A673 (cell line): ENCODE measurements around the gene RAP1GAP. TPM values are rescaled to one million over a fixed set of nuclear protein-coding genes. Genes with fewer than 3 reads are reported as not detected.
"Not testable (repeated sequence)": the region's sequence is repeated elsewhere in the genome, so short reads cannot be mapped to it uniquely, and the experiment has no call there.

ENCODE experiments used
- BruUV-seq: library from RNA; stranded (reverse); fragments of 400-500 nt; replicated peaks from 2 replicates; lab custom pipeline; 2021; lab: Mats Ljungman, UMichigan
- CTCF ChIA-PET: fragments of 300-600 bp; sonication (Branson Sonifier 250); formaldehyde crosslinking; loops from one replicate; lab custom pipeline; 2022; ENCODE audit warnings: antibody characterized with exemption; lab: Charles Lee
- POLR2A ChIA-PET: fragments of 300-600 bp; sonication (Branson Sonifier 250); formaldehyde crosslinking; loops from one replicate; lab custom pipeline; 2022; ENCODE audit warnings: antibody characterized with exemption; ENCODE audit not compliant: low non-redundant PET; lab: Charles Lee
- DNase-seq: peaks from one replicate; pipeline ENCODE4 v3.0.0-alpha.2; 2015; ENCODE audit warnings: low spot score
- H3K27ac ChIP-seq: fragments of 200-600 bp; sonication (generic); 2 replicates; pipeline ENCODE4 v1.5.1; 2016; ENCODE audit warnings: mixed run types, low read depth, mild to moderate bottlenecking, mixed read lengths, antibody characterized with exemption, low read length; ENCODE audit not compliant: poor library complexity, severe bottlenecking
- H3K27me3 ChIP-seq: fragments of 200-600 bp; sonication (generic); replicated peaks from 2 replicates; pipeline ENCODE4 v1.6.1; 2017; ENCODE audit warnings: mixed run types, low read depth, mild to moderate bottlenecking, mixed read lengths, antibody characterized with exemption, low read length; ENCODE audit not compliant: insufficient read depth, poor library complexity
- H3K36me3 ChIP-seq: fragments of 200-600 bp; sonication (generic); 2 replicates; pipeline ENCODE4 v1.6.1; 2016; ENCODE audit warnings: mixed run types, mild to moderate bottlenecking, mixed read lengths, antibody characterized with exemption, low read length; ENCODE audit not compliant: insufficient read depth, poor library complexity, severe bottlenecking
- H3K4me1 ChIP-seq: fragments of 200-600 bp; sonication (generic); 2 replicates; pipeline ENCODE4 v1.6.1; 2017; ENCODE audit warnings: mixed run types, mild to moderate bottlenecking, mixed read lengths, antibody characterized with exemption, low read length; ENCODE audit not compliant: insufficient read depth, poor library complexity, severe bottlenecking
- H3K4me3 ChIP-seq: fragments of 200-600 bp; sonication (generic); 2 replicates; pipeline ENCODE4 v1.5.1; 2016; ENCODE audit warnings: low read depth, mixed run types, mild to moderate bottlenecking, mixed read lengths, low read length; ENCODE audit not compliant: poor library complexity, severe bottlenecking
- H3K9me3 ChIP-seq: fragments of 200-600 bp; sonication (generic); 2 replicates; pipeline ENCODE4 v1.6.1; 2016; ENCODE audit warnings: mixed run types, low read depth, mild to moderate bottlenecking, mixed read lengths, antibody characterized with exemption, low read length; ENCODE audit not compliant: poor library complexity, severe bottlenecking
- EZH2 ChIP-seq: fragments of 200-600 bp; sonication (generic); IDR thresholded peaks from 2 replicates; pipeline ENCODE4 v1.6.1; 2017; ENCODE audit warnings: borderline replicate concordance, low read depth, mild to moderate bottlenecking, mixed read lengths, antibody characterized with exemption, low read length; ENCODE audit not compliant: poor library complexity, severe bottlenecking
- intact Hi-C: fragments of 100-400 bp; cut with micrococcal nuclease; formaldehyde crosslinking; loops from one replicate; pipeline ENCODE4 v1.10.0; 2022; ENCODE audit not compliant: unreplicated experiment
- total RNA-seq: library from RNA; stranded (reverse); gene quantifications from 2 replicates; pipeline ENCODE4 v1.2.3, GENCODE V29; 2021
- TF ChIP-seq, protein P1 (sequence below): fragments of 300-800, 200-600 bp; sonication (generic); conservative IDR thresholded peaks from 2 replicates; pipeline ENCODE4 v1.5.1; 2017; ENCODE audit warnings: low read depth, mild to moderate bottlenecking, antibody characterized with exemption, low read length, moderate library complexity, mixed read lengths

The RAP1GAP gene
- total RNA-seq, 1 experiment from 2014 or later, result 37.7 TPM

DNA sequence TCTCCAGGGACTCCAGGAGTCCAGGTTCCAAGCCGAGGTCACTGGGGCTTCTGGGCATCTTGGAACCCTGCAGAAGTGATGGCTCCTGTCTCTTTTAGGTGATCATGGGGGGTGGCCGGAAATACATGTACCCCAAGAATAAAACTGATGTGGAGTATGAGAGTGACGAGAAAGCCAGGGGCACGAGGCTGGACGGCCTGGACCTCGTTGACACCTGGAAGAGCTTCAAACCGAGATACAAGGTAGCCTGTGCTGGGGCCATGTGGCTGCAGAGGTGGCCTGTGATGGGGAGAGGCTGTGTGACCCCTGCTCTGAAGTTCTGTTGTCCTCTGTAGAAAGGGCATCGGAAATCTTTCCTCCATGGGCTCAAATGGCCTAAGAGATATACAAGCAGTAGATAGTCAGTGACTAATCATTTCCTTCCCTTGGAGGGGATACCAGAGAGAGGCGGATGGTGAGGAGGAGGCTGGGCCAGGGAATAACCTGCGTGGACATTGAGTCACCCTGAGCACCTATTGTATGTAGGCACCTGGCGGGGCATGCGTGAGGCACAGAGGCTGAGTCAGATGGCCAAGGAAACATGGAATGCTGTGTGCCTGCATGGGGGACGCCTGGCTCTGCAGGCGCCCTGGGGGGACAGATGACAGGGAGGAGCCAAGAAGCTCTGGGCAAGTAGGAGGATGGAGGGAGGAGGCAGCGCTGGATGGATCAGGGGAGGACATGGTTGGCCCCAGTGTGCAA lies 101.0 kb downstream of the RAP1GAP start:
- no peaks in the 10 kb centered on the region for H3K4me1 ChIP-seq
- no peak overlapping the region for H3K4me3 ChIP-seq
- no peak overlapping the region for H3K27ac ChIP-seq
- CTCF ChIA-PET, result no interaction called here
- H3K36me3 ChIP-seq, result no peaks in the 10 kb centered on the region
- no peak for TF ChIP-seq EZH2
- TF ChIP-seq, protein P1, sequence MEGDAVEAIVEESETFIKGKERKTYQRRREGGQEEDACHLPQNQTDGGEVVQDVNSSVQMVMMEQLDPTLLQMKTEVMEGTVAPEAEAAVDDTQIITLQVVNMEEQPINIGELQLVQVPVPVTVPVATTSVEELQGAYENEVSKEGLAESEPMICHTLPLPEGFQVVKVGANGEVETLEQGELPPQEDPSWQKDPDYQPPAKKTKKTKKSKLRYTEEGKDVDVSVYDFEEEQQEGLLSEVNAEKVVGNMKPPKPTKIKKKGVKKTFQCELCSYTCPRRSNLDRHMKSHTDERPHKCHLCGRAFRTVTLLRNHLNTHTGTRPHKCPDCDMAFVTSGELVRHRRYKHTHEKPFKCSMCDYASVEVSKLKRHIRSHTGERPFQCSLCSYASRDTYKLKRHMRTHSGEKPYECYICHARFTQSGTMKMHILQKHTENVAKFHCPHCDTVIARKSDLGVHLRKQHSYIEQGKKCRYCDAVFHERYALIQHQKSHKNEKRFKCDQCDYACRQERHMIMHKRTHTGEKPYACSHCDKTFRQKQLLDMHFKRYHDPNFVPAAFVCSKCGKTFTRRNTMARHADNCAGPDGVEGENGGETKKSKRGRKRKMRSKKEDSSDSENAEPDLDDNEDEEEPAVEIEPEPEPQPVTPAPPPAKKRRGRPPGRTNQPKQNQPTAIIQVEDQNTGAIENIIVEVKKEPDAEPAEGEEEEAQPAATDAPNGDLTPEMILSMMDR, result no peak
- no peak for DNase-seq
- POLR2A ChIA-PET, result no interaction called here
- intact Hi-C loops, result no loop called here
- no peaks in the 10 kb centered on the region for H3K27me3 ChIP-seq
- H3K9me3 ChIP-seq, result no peaks in the 10 kb centered on the region
- BruUV-seq, result no TSS peak

GRCh38 chr1:21567241-21568005 lies 101.7 kb downstream of the RAP1GAP start:
- CTCF ChIA-PET, result no interaction called here
- Histone ChIP-seq H3K36me3 (no peaks in the 10 kb centered on the region), H3K27me3 (no peaks in the 10 kb centered on the region), H3K4me1 (no peaks in the 10 kb centered on the region), H3K9me3 (no peaks in the 10 kb centered on the region), H3K4me3 (no peak overlapping the region), H3K27ac (no peak overlapping the region)
- no TSS peak for BruUV-seq
- intact Hi-C loops, result no loop called here
- no peak for DNase-seq
- no peak for TF ChIP-seq EZH2
- TF ChIP-seq, protein P1, result no peak
- POLR2A ChIA-PET, result no interaction called here

- H3K27me3 ChIP-seq, H3K36me3 ChIP-seq, H3K9me3 ChIP-seq, POLR2A ChIA-PET, H3K4me1 ChIP-seq, BruUV-seq, intact Hi-C loops, DNase-seq, H3K4me3 ChIP-seq, H3K27ac ChIP-seq, CTCF ChIA-PET: not testable (repeated sequence)
Measured at GRCh38 chr1:21566361-21566760, 102.8 kb downstream of the RAP1GAP start.
